Prostate gland (tissue), 2 donors: ENCODE results near the gene TMEM135.

Experiments used
- POLR2A ChIP-seq: fragments of 450-650 bp; IDR thresholded peaks from one replicate; pipeline ENCODE4 v1.6.1; 2016; ENCODE audit warnings: antibody characterized with exemption, mild to moderate bottlenecking
- POLR2AphosphoS5 ChIP-seq: sonication (generic); formaldehyde crosslinking; IDR thresholded peaks from one replicate; pipeline ENCODE4 v1.6.1; 2017; ENCODE audit warnings: antibody characterized with exemption
- TF ChIP-seq, protein P1 (sequence below), 4 experiments: fragments of 200-600 bp in 2 of 4; fragments of 450-650 bp in 2 of 4; sonication (generic) in 2 of 4; IDR thresholded peaks; 1 replicate in 3 of 4; 2 replicates in 1 of 4; pipeline ENCODE4 v1.5.1; 2016 to 2019; ENCODE audit warnings: antibody characterized with exemption in 4 of 4, mild to moderate bottlenecking in 2 of 4, moderate library complexity in 2 of 4

DNA sequence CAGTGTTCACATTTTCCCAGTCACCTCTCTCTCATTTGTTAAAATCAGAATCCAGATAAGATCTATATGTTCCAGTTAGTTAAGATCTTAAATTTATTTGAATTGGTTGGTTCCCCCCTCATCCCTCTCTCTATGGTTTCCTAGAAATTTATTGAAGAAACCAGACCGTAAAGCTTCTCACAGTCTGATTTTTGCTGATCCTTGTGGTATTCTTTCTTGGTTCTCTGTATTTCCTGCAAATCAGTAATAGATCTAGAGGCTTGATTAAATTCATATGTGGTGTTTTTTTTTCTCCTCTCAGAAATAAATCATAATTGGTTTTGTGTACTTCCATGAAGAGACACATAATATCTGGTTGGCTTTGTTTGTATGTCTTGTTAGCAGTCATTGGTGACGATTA is 147.5 kb downstream of the TMEM135 start:
- no peak for TF ChIP-seq POLR2A
- TF ChIP-seq, protein P1, sequence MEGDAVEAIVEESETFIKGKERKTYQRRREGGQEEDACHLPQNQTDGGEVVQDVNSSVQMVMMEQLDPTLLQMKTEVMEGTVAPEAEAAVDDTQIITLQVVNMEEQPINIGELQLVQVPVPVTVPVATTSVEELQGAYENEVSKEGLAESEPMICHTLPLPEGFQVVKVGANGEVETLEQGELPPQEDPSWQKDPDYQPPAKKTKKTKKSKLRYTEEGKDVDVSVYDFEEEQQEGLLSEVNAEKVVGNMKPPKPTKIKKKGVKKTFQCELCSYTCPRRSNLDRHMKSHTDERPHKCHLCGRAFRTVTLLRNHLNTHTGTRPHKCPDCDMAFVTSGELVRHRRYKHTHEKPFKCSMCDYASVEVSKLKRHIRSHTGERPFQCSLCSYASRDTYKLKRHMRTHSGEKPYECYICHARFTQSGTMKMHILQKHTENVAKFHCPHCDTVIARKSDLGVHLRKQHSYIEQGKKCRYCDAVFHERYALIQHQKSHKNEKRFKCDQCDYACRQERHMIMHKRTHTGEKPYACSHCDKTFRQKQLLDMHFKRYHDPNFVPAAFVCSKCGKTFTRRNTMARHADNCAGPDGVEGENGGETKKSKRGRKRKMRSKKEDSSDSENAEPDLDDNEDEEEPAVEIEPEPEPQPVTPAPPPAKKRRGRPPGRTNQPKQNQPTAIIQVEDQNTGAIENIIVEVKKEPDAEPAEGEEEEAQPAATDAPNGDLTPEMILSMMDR (IDR thresholded peaks at IDR 0.05): no peak
- no peak for TF ChIP-seq POLR2AphosphoS5
